Mesendoderm (in vitro differentiated cells): ENCODE data around the gene WASL.

Experiments used
- DNase-seq: peaks from one replicate; pipeline ENCODE4 v3.0.0; 2013
- H2AK5ac ChIP-seq: 2 replicates; pipeline ENCODE4 v1.6.1; 2013; ENCODE audit warnings: low read length, inconsistent platforms
- H2BK120ac ChIP-seq: 2 replicates; pipeline ENCODE4 v1.6.1; 2013; ENCODE audit warnings: low read depth, mild to moderate bottlenecking, low read length, moderate library complexity, mixed read lengths
- H2BK15ac ChIP-seq: replicated peaks from 2 replicates; pipeline ENCODE4 v1.6.1; 2013; ENCODE audit warnings: low read depth, mild to moderate bottlenecking, moderate library complexity
- H2BK5ac ChIP-seq: 2 replicates; pipeline ENCODE4 v1.6.1; 2013; ENCODE audit warnings: low read length, inconsistent platforms
- H3K18ac ChIP-seq: 2 replicates; pipeline ENCODE4 v1.6.1; 2013; ENCODE audit warnings: mild to moderate bottlenecking, low read length, mixed read lengths
- H3K23ac ChIP-seq: one replicate; pipeline ENCODE4 v1.6.1; 2013; ENCODE audit warnings: low read length
- H3K27ac ChIP-seq: 2 replicates; pipeline ENCODE4 v1.5.1; 2013; ENCODE audit warnings: low read depth, mild to moderate bottlenecking, inconsistent platforms, low read length, moderate library complexity
- H3K27me3 ChIP-seq: 2 replicates; pipeline ENCODE4 v1.6.1; 2013; ENCODE audit warnings: low read length, control low read depth, mild to moderate bottlenecking, inconsistent platforms; ENCODE audit not compliant: insufficient read depth, poor library complexity
- H3K36me3 ChIP-seq: 2 replicates; pipeline ENCODE4 v1.6.1; 2013; ENCODE audit warnings: low read length, inconsistent platforms; ENCODE audit not compliant: control insufficient read depth, insufficient read depth
- H3K4ac ChIP-seq: one replicate; pipeline ENCODE4 v1.6.1; 2013; ENCODE audit warnings: low read depth, mild to moderate bottlenecking, low read length, moderate library complexity
- H3K4me1 ChIP-seq: 2 replicates; pipeline ENCODE4 v1.6.1; 2013; ENCODE audit warnings: low read depth, low read length, inconsistent platforms; ENCODE audit not compliant: control insufficient read depth
- H3K4me2 ChIP-seq: 2 replicates; pipeline ENCODE4 v1.6.1; 2013; ENCODE audit warnings: low read length
- H3K4me3 ChIP-seq: 2 replicates; pipeline ENCODE4 v1.5.1; 2013; ENCODE audit warnings: mild to moderate bottlenecking, low read length
- H3K56ac ChIP-seq: one replicate; pipeline ENCODE4 v1.6.1; 2013; ENCODE audit warnings: low read length
- H3K79me1 ChIP-seq: 2 replicates; pipeline ENCODE4 v1.6.1; 2013; ENCODE audit warnings: low read length, inconsistent platforms
- H3K79me2 ChIP-seq: 2 replicates; pipeline ENCODE4 v1.6.1; 2013; ENCODE audit warnings: mild to moderate bottlenecking, low read length; ENCODE audit not compliant: control insufficient read depth, insufficient read depth
- H3K9ac ChIP-seq: 2 replicates; pipeline ENCODE4 v1.6.1; 2013; ENCODE audit warnings: low read length, inconsistent platforms
- H4K5ac ChIP-seq: one replicate; pipeline ENCODE4 v1.6.1; 2013; ENCODE audit warnings: low read length
- H4K8ac ChIP-seq: one replicate; pipeline ENCODE4 v1.6.1; 2013; ENCODE audit warnings: low read depth, mild to moderate bottlenecking, control low read depth, low read length, moderate library complexity
- WGBS: extraction: QIAGEN DNeasy Blood & Tissue Kit; methylation state at CpG from one replicate; pipeline ENCODE4 v1.1.7; 2013; ENCODE audit warnings: low lambda C conversion rate, missing lambda C conversion rate; ENCODE audit not compliant: insufficient coverage; ENCODE audit errors: extremely low coverage; 5-methylcytosine and 5-hydroxymethylcytosine counted together

WASL gene

GRCh38 chr7:123690550-123690949 is 58.3 kb downstream of the WASL start:
- Histone ChIP-seq H2BK5ac (no peak overlapping the region), H3K27ac (no peak overlapping the region), H3K4me3 (no peak overlapping the region), H3K4me1 (no peaks in the 10 kb centered on the region), H2BK15ac (no peak overlapping the region), H3K36me3 (no peaks in the 10 kb centered on the region), H3K27me3 (no peaks in the 10 kb centered on the region), H3K23ac (no peak overlapping the region), H4K5ac (no peak overlapping the region), H4K8ac (no peak overlapping the region), H3K79me2 (no peaks in the 10 kb centered on the region), H2AK5ac (no peak overlapping the region), H3K79me1 (peaks cover 1% of the 10 kb centered on the region), H3K9ac (no peak overlapping the region), H2BK120ac (no peak overlapping the region), H3K4ac (no peak overlapping the region), H3K18ac (no peak overlapping the region), H3K4me2 (no peak overlapping the region), H3K56ac (no peak overlapping the region)
- 100% methylated on average over 1 of the region's 2 CpGs for WGBS
- DNase-seq = no peak

- Histone ChIP-seq H3K79me2 (no peaks in the 10 kb centered on the region), H3K36me3 (no peaks in the 10 kb centered on the region), H3K9ac (no peak overlapping the region), H3K27ac (no peak overlapping the region), H3K4me1 (no peaks in the 10 kb centered on the region), H3K27me3 (no peaks in the 10 kb centered on the region), H3K18ac (no peak overlapping the region), H3K79me1 (peaks cover 1% of the 10 kb centered on the region), H3K4ac (no peak overlapping the region), H2BK5ac (no peak overlapping the region), H3K4me2 (no peak overlapping the region), H4K8ac (no peak overlapping the region), H3K56ac (no peak overlapping the region), H2AK5ac (no peak overlapping the region), H3K4me3 (no peak overlapping the region), H2BK120ac (no peak overlapping the region), H4K5ac (no peak overlapping the region), H2BK15ac (no peak overlapping the region), H3K23ac (no peak overlapping the region)
- WGBS = no CpG with 5 or more reads among the region's 3 CpGs
- no peak for DNase-seq
These were observed 59.6 kb downstream of the WASL start for GRCh38 chr7:123689250-123689649.

- H3K4me1 ChIP-seq = no peaks in the 10 kb centered on the region
- no peak overlapping the region for H3K56ac ChIP-seq
- H3K27ac ChIP-seq = no peak overlapping the region
- H2AK5ac ChIP-seq = no peak overlapping the region
- H3K18ac ChIP-seq = no peak overlapping the region
- DNase-seq = no peak
- no peaks in the 10 kb centered on the region for H3K27me3 ChIP-seq
- no peak overlapping the region for H3K4me3 ChIP-seq
- no peak overlapping the region for H3K4me2 ChIP-seq
- no peak overlapping the region for H4K8ac ChIP-seq
- no peak overlapping the region for H3K9ac ChIP-seq
- no peak overlapping the region for H4K5ac ChIP-seq
- no peak overlapping the region for H2BK15ac ChIP-seq
- H3K79me2 ChIP-seq = no peaks in the 10 kb centered on the region
- WGBS = no CpG with 5 or more reads among the region's 1 CpG
- no peak overlapping the region for H2BK5ac ChIP-seq
- no peak overlapping the region for H2BK120ac ChIP-seq
- no peak overlapping the region for H3K4ac ChIP-seq
- H3K36me3 ChIP-seq = no peaks in the 10 kb centered on the region
- H3K23ac ChIP-seq = no peak overlapping the region
- H3K79me1 ChIP-seq = peaks cover 1% of the 10 kb centered on the region
These were observed 61.1 kb downstream of the WASL start for GRCh38 chr7:123687727-123688126.

GRCh38 chr7:123687161-123687560 is 61.6 kb downstream of the WASL start:
- Histone ChIP-seq H3K56ac (no peak overlapping the region), H4K8ac (no peak overlapping the region), H2BK5ac (no peak overlapping the region), H3K27ac (no peak overlapping the region), H2BK15ac (no peak overlapping the region), H3K79me1 (peaks cover 1% of the 10 kb centered on the region), H3K4me2 (no peak overlapping the region), H3K4ac (no peak overlapping the region), H3K18ac (no peak overlapping the region), H3K27me3 (no peaks in the 10 kb centered on the region), H3K4me1 (no peaks in the 10 kb centered on the region), H3K79me2 (no peaks in the 10 kb centered on the region), H3K36me3 (no peaks in the 10 kb centered on the region), H3K9ac (no peak overlapping the region), H3K23ac (no peak overlapping the region), H2BK120ac (no peak overlapping the region), H3K4me3 (no peak overlapping the region), H2AK5ac (no peak overlapping the region), H4K5ac (no peak overlapping the region)
- no peak for DNase-seq
- no CpG with 5 or more reads among the region's 2 CpGs for WGBS

GRCh38 chr7:123682690-123683089 is 66.1 kb downstream of the WASL start:
- no peaks in the 10 kb centered on the region for H3K27me3 ChIP-seq
- H3K36me3 ChIP-seq = no peaks in the 10 kb centered on the region
- H4K5ac ChIP-seq = no peak overlapping the region
- no peaks in the 10 kb centered on the region for H3K4me1 ChIP-seq
- no peak overlapping the region for H3K56ac ChIP-seq
- H3K9ac ChIP-seq = no peak overlapping the region
- no peak overlapping the region for H3K18ac ChIP-seq
- no peak overlapping the region for H4K8ac ChIP-seq
- no peak overlapping the region for H2BK5ac ChIP-seq
- no peak overlapping the region for H2AK5ac ChIP-seq
- H2BK15ac ChIP-seq = no peak overlapping the region
- no peak overlapping the region for H3K23ac ChIP-seq
- no peaks in the 10 kb centered on the region for H3K79me2 ChIP-seq
- H2BK120ac ChIP-seq = no peak overlapping the region
- no peak overlapping the region for H3K4me2 ChIP-seq
- peak; percentile 74 for DNase-seq
- no peak overlapping the region for H3K4ac ChIP-seq
- H3K4me3 ChIP-seq = no peak overlapping the region
- no CpG with 5 or more reads among the region's 1 CpG for WGBS
- H3K79me1 ChIP-seq = no peaks in the 10 kb centered on the region
- no peak overlapping the region for H3K27ac ChIP-seq

GRCh38 chr7:123681561-123681960 is 67.2 kb downstream of the WASL start:
- Histone ChIP-seq H3K79me1 (no peaks in the 10 kb centered on the region), H2BK5ac (no peak overlapping the region), H4K8ac (no peak overlapping the region), H3K36me3 (no peaks in the 10 kb centered on the region), H3K79me2 (no peaks in the 10 kb centered on the region), H2BK120ac (no peak overlapping the region), H3K4me1 (no peaks in the 10 kb centered on the region), H3K4me2 (no peak overlapping the region), H4K5ac (no peak overlapping the region), H3K9ac (no peak overlapping the region), H3K4ac (no peak overlapping the region), H3K56ac (no peak overlapping the region), H3K23ac (no peak overlapping the region), H3K27ac (no peak overlapping the region), H2BK15ac (no peak overlapping the region), H3K18ac (no peak overlapping the region), H3K27me3 (no peaks in the 10 kb centered on the region), H2AK5ac (no peak overlapping the region), H3K4me3 (no peak overlapping the region)
- no peak for DNase-seq
- WGBS = 100% methylated on average over 1 of the region's 2 CpGs
